GM19372 (cell line): ENCODE results near the gene GNAZ.

Experiments used
- ATAC-seq: cut with Tn5 transposase; IDR thresholded peaks from one replicate; pipeline ENCODE4 v1.9.1; 2021; ENCODE audit warnings: mild to moderate bottlenecking, low read depth, moderate library complexity; ENCODE audit not compliant: unreplicated experiment

GNAZ gene

GRCh38 chr22:23105304-23105703 lies 35.0 kb downstream of the GNAZ start:
- no peak for ATAC-seq

DNA sequence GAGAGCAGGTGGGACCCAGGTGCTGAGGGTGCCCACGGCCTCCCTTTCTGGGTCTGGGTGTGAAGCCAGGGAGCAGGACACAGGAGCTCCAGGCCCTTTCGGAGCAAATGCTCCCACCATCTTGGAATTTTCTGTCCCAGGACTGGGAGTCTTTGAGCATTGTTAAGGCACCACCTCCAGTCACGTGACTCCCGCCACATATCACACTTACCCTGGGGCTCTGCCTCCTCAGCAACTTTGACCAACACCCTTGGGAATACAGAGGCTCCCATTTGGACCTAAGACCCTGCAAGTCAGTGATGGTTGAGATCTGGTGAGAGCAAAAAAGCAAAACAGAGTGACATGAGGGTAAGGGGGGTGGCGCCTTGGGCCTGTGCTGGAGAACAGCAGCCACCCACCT lies 35.6 kb downstream of the GNAZ start:
- no peak for ATAC-seq

DNA sequence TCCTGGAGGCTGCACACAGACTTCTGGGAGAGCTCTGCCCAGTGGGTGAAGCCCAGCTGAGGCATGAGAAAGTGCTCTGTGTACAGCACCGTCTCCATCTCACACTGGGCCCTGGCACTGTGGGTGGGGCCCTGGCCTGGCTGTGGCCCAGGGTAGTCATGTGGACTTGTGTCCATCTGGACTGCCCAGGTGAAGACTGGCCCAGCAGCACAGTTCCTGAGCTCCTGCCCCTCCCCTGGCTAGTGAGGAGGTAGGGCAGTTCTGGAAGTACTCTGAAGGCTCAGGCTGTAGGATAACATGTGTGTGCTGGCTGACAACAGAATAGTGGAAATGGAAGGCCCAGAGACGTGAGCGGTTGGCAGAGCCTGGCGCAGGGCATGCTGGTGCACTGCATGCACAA lies 36.0 kb downstream of the GNAZ start:
- no peak for ATAC-seq

- no peak for ATAC-seq
Observed at GRCh38 chr22:23106906-23107367, 36.6 kb downstream of the GNAZ start.

DNA sequence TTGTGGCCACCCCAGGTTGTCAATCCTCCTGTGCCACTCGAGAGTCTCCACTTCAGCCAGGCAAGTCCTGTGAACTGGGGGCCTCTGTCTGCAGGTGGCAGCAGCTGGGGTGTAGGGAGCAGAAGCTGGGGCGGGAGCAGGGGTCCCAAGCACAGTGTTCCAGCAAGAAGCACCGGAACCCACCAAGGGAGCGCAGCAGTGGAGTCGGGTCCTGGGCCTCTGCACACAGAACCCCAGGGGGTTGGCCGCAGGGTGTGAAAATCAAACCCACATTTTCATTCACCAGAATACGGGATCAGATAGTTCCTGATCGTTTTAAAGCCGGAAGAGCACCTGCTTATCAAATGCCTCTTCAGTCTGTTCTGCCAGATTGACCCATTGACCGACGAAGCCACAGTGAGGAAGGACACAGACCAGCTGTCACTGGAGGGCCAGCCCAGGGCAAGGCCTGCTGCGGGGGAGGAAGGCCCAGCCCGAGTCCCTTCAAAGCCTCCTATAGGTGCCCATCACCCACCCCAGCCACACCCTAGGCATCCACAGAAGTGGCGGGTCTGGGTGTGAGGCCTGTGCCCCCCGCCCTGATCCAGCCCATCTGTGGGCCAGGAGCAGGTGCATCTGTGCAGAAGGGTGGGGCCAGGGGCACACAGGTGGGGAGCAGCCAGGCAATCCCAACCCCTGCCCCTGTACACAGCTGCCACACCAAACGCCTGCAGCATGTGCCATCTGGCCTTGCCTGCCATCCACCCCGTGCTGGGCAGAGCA lies 37.3 kb downstream of the GNAZ start:
- ATAC-seq: no peak

DNA sequence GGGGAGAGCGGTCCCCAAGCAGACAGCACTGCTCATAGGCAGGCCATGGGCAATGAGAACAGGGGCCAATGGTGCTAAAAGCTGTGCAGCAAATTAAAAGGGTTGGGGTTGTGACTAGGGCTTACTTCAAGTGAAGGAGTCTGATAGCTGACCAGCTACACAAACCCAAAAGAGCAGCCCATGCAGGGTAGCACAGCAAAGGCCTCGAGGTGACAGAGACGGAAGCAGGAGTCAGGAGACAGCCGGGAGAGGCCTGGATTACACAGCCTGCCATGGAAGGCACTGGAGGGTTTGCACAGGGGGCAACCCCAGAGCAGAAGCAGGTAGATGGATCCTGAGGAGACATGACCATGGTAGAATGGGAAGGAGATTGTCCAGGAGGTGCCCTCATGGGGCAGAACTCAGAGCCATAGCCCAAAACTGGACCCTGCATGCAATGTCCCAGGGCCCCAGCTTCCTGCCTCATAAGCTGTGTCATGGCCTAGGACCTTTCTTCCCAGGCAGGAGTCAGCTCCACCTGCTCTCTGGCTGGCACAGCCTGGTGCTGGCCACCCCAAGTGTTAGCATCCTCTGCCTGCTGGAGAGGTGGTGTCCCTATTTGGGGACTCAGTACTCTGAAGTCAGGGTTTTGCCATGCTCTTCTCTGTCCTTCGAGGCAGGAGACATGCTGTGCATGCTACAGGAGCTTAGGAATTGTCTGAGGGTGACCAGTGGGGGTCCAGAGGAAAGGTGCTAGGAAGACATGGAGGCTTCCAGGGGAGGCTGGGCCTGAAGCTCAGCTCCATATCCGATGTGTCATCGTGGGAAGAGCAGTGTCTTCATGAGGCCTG lies 38.1 kb downstream of the GNAZ start:
- ATAC-seq: no peak

GRCh38 chr22:23109079-23109347 lies 38.7 kb downstream of the GNAZ start:
- ATAC-seq: no peak

DNA sequence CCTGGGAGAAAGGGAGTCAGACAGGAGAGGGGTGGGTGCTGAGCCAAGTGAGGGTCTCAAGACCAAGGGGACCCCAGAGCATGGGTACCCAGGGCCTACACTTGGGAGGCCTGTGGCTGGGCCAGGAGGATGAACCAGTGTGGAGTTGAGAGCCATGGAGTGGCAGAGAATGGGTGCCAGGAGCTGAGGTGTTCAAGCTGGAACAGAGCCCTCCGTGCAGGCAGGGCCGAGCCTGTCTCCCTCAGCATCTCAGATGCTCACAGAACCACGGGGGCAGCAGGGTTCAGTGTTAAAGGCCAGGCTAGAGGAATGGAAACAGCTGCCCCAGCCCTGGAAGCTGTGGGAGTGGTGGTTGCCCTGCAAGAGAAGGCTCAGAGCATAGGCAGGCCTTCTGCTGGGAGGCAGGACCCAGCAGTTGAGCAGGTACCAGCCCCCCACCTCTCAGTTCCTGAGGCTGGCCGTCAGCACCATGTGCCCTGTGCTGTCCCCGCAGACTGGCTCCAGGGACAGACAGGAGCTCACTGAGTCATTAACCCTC lies 39.2 kb downstream of the GNAZ start:
- no peak for ATAC-seq

DNA sequence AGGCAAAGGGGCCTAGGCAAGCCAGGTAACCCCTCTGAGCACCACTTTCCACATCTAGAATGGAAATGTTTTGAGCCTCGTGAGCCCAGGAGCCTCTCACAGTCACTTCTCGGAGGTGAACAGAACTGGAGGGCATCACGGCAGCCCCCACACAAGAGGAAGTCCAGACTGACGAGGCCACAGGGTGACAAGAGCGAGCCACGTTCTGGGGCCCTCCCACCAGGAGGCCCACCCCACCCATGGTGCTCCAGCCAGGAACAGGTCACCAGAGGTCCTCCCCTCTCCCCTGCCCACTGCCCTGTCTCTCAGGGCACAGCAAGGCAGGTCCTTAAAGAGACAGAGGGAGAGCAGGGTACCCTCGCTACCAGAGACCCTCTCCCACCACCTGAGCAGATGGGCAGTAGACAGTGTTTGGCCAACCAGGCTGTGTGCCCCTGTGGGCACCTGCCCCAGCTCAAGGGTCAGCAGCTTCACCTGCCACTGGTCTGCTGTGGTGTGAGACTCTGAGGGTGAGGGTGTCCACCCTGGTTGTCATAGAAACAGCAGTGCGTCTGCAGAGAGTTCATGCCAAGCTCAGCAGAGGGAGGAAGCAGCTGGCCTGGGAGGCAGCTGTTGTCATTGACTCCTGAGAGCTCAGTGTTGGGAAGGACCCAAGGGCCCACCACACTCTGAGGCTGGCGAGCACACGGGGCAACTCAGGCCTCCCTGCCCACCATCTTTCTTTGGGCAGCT lies 40.0 kb downstream of the GNAZ start:
- ATAC-seq: no peak

- ATAC-seq: no peak
Observed at GRCh38 chr22:23110922-23111527, 40.7 kb downstream of the GNAZ start.

DNA sequence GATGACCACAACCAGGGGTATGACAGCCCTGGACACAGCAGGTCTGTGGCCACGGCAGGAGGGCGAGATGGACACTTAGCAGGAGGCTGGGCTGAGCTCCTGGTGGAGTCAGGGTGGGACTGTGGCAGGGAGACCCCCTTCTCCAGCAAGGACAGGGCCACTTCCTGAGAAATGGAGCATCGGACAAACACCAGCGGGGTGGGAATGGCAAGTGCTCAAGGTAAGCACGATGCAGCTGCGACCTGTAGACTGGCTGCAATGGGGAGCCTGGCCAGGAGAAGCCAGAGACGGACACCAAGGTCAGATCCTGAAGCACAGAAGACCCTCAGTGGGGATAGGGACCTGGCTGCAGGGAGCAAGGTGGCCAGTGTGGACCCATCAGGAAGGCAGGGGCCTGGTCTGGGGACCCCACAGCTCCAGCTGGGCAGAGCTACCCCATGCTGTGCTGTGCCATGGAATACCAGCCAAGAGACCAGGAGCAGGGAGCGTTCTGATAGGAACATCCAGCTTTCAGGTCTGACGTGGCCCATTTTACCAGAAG lies 42.2 kb downstream of the GNAZ start:
- no peak for ATAC-seq

DNA sequence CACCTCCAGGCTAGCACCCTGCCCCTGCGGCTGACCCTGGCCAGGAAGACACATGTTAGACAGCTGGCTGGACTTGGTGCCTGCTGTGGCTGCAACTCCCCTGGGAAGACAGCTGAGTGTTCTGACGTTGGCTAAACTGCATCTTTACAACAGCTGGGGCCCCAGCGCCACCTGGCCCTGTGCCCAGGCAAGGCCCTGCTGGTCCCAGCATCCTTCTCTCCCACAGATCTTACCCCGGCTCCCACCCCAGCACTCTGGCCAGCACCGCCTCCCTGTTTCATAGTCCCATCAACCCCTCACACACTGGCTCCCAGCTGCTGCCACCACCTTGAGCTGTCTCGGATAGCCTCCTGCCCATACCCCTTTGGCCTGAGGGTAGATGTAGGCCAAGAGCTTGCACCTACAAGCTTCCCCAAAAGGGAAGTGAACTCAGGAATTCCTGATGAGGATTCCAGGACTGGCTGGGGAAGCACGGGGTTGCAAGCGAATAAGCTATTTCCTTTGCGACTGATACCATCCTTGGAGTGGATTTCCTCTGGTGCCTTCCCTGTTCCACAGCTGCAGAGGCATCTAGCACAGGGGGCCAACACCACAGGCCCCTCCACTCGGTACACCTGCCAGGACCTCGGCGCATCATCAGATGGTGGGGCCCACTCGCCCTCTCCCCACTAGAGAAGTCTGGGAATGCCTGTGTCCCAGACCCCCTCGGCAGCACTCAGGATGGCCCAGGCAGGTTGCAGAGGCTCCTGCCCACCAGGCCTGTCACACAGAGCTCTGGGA lies 42.9 kb downstream of the GNAZ start:
- no peak for ATAC-seq

DNA sequence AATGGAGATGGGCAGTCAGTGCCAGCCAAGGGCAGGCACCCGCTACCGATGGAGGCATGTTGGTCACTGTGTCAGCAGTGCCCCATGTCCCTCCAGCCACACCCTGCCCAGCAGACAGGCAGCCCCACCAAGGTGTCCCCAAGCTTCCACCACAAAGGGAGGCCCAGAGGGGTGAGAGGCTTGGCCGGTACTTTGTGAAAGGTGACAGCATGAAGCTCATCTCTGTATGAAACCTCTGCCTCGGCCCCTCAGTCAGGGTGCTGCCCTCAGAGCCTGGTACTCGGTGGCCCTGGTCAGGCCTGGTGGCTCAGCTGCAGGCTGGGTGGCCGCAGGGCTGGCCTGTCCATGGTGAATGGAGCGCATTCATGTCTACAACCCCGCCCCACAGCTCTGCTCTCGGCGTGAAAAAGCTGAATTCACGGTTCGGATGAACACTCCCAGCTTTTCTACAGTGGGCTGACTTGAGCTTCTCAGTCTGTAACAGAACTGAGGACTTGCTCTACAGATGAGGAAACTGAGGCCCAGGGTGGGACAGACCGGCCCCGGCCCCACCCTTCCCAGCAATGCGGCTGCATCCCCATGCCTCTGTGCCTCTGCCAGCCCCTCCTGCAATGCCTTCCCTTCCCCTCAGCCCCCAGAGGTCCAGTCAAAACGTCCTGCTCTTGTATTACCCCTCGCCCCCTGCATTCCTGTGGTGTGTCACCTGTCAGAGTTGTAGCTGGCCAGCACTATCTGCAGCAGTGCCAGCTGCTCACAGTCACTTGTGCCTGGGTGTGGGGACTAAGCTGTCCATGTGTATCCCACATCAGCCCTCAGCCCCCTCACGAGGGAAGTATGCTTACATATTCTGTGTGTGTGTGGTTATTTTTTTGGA lies 43.8 kb downstream of the GNAZ start:
- no peak for ATAC-seq

DNA sequence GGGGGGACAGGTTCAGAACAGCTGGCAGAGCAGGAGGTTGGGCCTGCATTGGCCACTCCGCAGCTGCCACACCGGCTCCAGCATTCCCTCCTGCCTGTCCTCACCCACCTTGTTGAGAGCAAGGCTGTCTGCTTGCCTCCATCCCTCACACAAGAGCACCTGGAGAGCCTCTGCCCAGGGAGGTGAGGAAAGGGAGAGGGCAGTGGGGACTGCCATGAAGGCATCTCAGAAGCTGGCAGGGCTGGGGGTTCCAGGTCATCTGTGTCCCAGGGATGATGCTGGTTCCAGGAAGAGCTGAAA lies 44.4 kb downstream of the GNAZ start:
- no peak for ATAC-seq

DNA sequence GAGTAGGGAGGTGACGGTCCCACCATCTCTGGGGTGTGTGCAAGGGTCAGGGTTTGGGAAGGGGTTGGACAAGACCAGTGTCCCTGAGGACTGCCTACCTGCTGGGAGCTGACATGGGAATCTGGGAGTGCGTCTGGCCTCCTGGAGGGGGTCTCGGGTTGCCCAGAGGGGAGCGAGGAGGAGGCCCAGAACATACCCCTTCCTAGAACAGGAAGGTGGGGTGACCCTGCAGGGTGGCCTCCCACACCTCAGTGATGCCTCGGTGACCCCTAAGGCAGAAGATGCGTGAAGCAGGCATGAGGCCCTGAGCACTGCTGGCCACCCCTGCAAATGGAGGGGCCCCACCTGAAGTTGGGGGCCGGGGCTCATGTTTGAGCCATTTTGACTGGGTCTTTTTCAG lies 45.0 kb downstream of the GNAZ start:
- no peak for ATAC-seq

DNA sequence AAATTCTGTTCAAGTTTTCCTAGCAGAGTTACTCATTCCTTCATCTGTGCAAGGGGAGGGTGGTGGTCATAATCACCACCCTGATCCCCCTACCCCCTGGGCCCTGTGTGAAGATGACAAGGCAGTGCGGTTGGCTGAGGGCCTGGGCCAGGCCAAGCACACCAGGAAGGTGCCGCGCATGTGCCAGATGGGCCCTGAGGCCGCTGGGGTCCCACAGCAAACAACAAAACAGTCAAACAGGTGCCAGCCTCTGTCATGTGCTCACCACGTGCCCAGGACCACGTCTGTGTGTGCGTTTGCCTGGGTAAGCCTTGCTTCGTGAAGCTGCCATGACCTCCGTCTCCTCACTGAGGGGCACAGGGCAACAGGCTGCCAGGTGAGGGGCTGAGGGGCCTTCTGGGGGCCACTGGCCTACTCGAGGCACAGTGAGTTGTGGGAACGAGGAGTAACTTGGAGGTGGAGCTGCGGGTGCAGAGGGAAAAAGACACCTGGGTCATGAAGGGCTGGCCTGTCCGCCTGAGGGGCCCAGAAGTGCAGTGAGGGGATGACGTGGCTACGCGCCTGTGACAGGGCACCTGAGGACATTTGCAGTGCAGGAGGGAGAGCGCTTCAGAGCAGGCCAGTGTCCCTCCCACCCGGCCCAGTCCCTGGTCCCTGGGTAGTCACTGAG lies 45.6 kb downstream of the GNAZ start:
- no peak for ATAC-seq

GRCh38 chr22:23116506-23117263 lies 46.4 kb downstream of the GNAZ start:
- ATAC-seq: no peak

- no peak for ATAC-seq
Observed at GRCh38 chr22:23117275-23117674, 47.0 kb downstream of the GNAZ start.
